MM.1S (cell line): Measurements from ENCODE around the gene FUS.

Experiments
- CTCF ChIP-seq: fragments of 300-600 bp; sonication (generic); IDR thresholded peaks from 2 replicates; pipeline ENCODE4 v1.5.1; 2016; ENCODE audit warnings: antibody characterized with exemption, low read length, mixed read lengths
- EZH2 ChIP-seq: fragments of 300-600 bp; sonication (generic); optimal IDR thresholded peaks from 2 replicates; pipeline ENCODE3; 2017; ENCODE audit warnings: low read depth, mild to moderate bottlenecking, antibody characterized with exemption, low read length, mixed read lengths
- EZH2phosphoT487 ChIP-seq: fragments of 300-600 bp; sonication (generic); IDR thresholded peaks from 2 replicates; pipeline ENCODE4 v1.6.1; 2018; ENCODE audit warnings: antibody characterized with exemption, low read length

GRCh38 chr16:31228206-31228605 is 48.3 kb downstream of the FUS start:
- TF ChIP-seq CTCF (no peak), EZH2phosphoT487 (no peak), EZH2 (no peak)
